Measurements from ENCODE around the gene SLCO4A1.

Gene SLCO4A1

GRCh38 chr20:62706344-62706743 lies 64.0 kb downstream of the SLCO4A1 start:
- no peak for DNase-seq (ENCODE audit: low read depth)
- TF ChIP-seq CTCF (conservative IDR thresholded peaks at IDR 0.05; ENCODE audit: low read length): no peak
- no peak overlapping the region for H3K4me3 ChIP-seq (ENCODE audit: low read length)

- DNase-seq (ENCODE audit: low read depth): no peak
- TF ChIP-seq CTCF (conservative IDR thresholded peaks at IDR 0.05; ENCODE audit: low read length): no peak
- no peak overlapping the region for H3K4me3 ChIP-seq (ENCODE audit: low read length)
Measured at GRCh38 chr20:62706857-62707256, 64.6 kb downstream of the SLCO4A1 start.

- DNase-seq (ENCODE audit: low read depth): no peak
- TF ChIP-seq CTCF (conservative IDR thresholded peaks at IDR 0.05; ENCODE audit: low read length): no peak
Measured at GRCh38 chr20:62707276-62707920, 65.1 kb downstream of the SLCO4A1 start.

GRCh38 chr20:62707921-62708521 lies 65.7 kb downstream of the SLCO4A1 start:
- no peak overlapping the region for H3K4me3 ChIP-seq (ENCODE audit: low read length)
- TF ChIP-seq CTCF (conservative IDR thresholded peaks at IDR 0.05; ENCODE audit: low read length): peak; percentile 7; the same call in 1 of the 2 replicates
- DNase-seq (ENCODE audit: low read depth): no peak

More at GRCh38 chr20:62707276-62707920, 65.1 kb downstream of the SLCO4A1 start:
- no peak overlapping the region for H3K4me3 ChIP-seq (ENCODE audit: low read length)

GRCh38 chr20:62708591-62709536 lies 66.6 kb downstream of the SLCO4A1 start, which contains the start of gene NTSR1:
NTSR1 (plus strand) TSS chr20:62708836; CDS start chr20:62709208, 372 bp downstream.
- no peak for DNase-seq (ENCODE audit: low read depth)
- no peak within 1 kb of the TSS for H3K4me3 ChIP-seq (ENCODE audit: low read length)

GRCh38 chr20:62709537-62709905 lies 67.2 kb downstream of the SLCO4A1 start:
- no peak overlapping the region for H3K4me3 ChIP-seq (ENCODE audit: low read length)
- TF ChIP-seq CTCF (conservative IDR thresholded peaks at IDR 0.05; ENCODE audit: low read length): no peak
- no peak for DNase-seq (ENCODE audit: low read depth)

More at GRCh38 chr20:62708591-62709536, 66.6 kb downstream of the SLCO4A1 start, which contains the start of gene NTSR1:
- TF ChIP-seq CTCF (conservative IDR thresholded peaks at IDR 0.05; ENCODE audit: low read length): no peak
